GM12874 (cell line): ENCODE data around the gene ARHGEF19.

Source experiments
- TF ChIP-seq, protein P1 (sequence below): IDR thresholded peaks from 2 replicates; pipeline ENCODE4 v1.5.1; 2011; ENCODE audit warnings: low read depth, mild to moderate bottlenecking, control low read depth, low read length, moderate library complexity; ENCODE audit not compliant: insufficient read depth

The ARHGEF19 gene

DNA sequence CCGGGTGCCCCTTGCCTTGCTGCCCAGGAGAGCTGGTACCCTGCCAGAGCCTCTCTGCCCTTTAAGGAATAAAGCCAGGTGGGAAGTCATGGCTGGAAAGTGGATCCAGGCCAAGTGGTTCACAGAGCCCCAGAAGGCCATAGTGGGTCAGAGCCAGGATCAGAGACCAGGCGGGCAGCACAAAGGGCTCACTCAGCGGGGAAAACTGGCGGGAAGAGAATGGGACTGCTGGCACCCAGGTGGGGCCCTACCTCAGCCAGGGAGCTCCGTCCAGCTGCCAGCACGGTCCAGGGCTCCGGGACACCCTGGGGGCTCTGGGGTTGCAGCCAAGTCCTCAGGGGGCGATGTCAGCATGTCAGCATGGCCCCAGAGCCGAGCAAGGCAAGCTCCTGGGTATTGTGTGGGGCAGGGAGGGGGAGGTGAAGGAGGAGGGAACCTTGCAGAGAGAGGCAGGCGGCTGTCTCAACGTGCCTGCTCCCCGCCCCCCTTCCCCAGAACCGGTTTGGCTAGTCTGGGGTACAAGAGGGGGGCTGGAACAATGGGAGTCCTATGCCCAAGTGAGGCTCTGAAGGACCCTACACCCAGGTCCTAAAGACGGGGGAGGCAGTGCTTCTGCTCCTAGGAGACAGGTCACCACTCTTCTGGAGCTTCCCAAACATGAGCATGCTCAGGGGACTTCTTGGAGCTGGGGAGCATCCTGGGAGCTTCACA, at the start of gene ARHGEF19:
Gene ARHGEF19 (minus strand): TSS at position 402 of the 711 bp plus-strand sequence. CDS start 3,598 bp downstream, outside the sequence.
- TF ChIP-seq, protein P1, sequence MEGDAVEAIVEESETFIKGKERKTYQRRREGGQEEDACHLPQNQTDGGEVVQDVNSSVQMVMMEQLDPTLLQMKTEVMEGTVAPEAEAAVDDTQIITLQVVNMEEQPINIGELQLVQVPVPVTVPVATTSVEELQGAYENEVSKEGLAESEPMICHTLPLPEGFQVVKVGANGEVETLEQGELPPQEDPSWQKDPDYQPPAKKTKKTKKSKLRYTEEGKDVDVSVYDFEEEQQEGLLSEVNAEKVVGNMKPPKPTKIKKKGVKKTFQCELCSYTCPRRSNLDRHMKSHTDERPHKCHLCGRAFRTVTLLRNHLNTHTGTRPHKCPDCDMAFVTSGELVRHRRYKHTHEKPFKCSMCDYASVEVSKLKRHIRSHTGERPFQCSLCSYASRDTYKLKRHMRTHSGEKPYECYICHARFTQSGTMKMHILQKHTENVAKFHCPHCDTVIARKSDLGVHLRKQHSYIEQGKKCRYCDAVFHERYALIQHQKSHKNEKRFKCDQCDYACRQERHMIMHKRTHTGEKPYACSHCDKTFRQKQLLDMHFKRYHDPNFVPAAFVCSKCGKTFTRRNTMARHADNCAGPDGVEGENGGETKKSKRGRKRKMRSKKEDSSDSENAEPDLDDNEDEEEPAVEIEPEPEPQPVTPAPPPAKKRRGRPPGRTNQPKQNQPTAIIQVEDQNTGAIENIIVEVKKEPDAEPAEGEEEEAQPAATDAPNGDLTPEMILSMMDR = no peak

- TF ChIP-seq, protein P1 = no peak
These were observed 49.6 kb upstream of the ARHGEF19 start for GRCh38 chr1:16262067-16262466.

DNA sequence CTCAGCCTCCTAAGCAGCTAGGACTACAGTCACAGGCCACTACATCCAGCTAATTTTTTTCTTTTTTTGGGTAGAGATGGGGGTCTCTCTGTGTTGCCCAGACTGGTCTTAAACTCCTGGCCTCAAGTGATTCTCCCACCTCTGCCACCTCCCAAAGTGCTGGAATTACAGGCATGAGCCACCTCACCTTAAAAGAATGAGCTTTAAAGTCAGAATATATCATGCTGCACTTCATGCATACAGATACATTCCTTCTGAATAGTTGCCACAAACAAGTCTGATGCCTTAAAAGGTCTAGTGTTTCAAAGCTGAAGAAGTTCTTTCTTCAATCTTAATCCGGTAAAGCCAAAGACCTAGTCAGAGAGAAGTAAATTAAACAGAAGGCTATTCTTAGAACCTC, 48.4 kb upstream of the ARHGEF19 start:
- TF ChIP-seq, protein P1 = no peak

DNA sequence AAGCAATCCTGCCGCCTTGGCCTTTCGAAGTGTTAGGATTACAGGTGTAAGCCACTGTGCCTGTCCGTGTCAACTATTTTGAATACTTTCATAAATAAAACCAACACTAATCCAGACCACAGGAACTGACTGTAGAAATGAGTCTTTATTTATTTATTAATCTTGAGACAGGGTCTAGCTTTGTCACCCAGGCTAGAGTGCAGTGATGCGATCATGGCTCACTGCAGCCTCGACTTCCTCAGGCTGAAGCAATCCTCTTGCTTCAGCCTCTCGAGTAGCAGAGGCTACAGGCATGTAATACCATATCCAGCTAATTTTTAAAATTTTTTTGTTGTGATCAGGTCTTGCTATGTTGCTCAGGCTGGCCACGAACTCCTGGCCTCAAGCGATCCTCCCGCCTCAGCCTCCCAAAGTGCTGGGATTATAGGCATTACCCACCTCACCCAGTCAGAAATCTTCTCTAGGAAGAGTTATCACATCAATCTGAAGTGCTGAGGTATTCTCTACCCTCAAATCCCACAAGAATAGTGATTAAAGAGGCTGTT, 46.2 kb upstream of the ARHGEF19 start:
- TF ChIP-seq, protein P1 = no peak

GRCh38 chr1:16257968-16258367, 45.5 kb upstream of the ARHGEF19 start:
- TF ChIP-seq, protein P1 = no peak

DNA sequence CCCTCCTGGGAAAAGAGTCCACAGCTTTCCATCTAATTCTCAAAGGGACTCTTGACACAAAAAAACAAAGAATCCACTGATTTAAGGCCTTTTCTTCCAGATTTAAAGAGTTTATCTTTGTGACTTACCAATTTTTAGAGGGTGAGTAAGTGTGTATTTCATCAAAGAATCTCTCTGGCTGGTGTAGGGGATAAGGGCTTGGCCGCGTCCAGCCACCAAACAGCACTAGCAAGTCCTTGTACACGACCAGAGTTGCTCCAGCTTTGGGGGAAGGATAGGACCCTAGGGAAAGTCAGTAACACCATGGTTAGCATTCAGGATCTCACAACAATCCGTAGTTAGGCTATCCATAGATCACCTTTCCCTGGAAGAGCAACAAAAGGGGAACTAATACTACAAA, 44.0 kb upstream of the ARHGEF19 start:
- TF ChIP-seq, protein P1 = no peak

DNA sequence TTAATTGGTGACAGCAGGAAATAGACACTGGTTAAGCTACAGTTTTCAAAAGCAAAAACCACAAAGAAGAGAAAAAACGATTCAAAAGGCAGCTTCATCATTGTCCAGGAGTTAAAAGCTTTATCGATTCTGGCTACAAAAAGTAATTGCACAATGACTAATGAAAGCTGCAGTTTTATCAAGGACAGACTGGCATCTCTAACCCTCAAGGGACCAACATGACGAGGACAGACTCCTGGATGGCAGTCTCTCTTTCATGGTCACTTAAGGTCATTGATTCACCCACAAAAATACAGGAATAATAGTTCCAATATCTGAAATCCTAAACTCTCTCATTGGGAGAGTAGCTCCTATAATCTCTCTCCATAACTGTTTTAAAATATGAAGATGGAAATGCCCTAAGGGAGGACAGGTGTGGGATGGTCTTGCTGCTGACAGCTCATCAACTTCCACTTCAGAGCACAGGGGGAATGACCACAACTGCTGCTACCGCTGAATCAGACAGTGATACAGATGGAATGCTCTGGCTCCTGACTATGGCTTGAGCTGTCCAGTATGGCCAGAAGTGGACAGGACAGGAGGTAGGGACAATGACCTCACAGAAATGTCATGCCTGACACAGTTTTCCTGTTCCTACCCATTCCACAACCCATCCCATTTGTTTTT, 41.9 kb upstream of the ARHGEF19 start:
- TF ChIP-seq, protein P1 = no peak
